ENCODE measurements around the gene PRIM2.
"Not testable (repeated sequence)": the region's sequence is repeated elsewhere in the genome, so short reads cannot be mapped to it uniquely, and the experiment has no call there.

- not testable (repeated sequence) for TF ChIP-seq EZH2 (IDR thresholded peaks at IDR 0.05; ENCODE audit: insufficient read depth, poor library complexity, severe bottlenecking); EZH2phosphoT487 (IDR thresholded peaks at IDR 0.05; ENCODE audit: insufficient read depth, low read depth)
Measured at GRCh38 chr6:57482471-57482870, 165.0 kb downstream of the PRIM2 start.

Data from GM23248 (cell line).